Measurements from ENCODE around the gene FXYD2.

The FXYD2 gene

DNA sequence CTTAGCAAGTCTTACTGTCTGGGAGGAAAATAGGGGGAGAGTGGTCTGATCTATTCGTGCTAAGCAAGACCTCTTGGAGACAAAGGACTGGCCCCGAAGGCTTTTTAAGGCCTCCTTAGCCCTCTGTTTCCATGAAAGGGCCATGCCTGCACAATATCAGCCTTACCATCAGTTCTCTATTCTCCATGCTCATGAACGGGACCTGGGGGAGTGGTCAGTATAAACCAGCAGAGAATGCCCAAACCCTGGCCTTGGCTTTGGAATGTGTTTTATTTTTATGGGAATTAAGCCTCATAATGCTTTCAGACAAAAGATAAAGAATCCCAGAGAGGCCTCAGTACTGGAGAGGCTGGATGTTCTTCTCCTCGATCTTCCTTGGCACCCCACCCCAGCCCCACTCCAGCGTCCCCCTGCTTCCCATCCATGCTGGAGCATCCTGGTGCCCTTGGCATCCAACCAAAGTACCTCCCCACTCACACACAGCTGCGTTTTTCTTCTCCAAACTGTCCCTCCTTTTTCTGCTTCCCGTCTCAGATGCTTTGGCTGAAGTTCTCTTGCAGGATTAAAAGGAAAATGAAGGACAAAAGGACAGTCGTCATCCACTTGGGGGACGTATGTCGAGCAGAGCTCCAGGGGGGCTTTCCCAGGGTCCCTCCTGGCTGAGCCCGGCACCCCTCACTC lies 33.3 kb upstream of the FXYD2 start:
- no peak for DNase-seq (ENCODE audit: low read depth, low spot score)

GRCh38 chr11:117855912-117856651 lies 31.5 kb upstream of the FXYD2 start:
- DNase-seq (ENCODE audit: low read depth, low spot score), result no peak

- DNase-seq (ENCODE audit: low read depth, low spot score), result no peak
Observed at GRCh38 chr11:117855186-117855845, 30.8 kb upstream of the FXYD2 start.

DNA sequence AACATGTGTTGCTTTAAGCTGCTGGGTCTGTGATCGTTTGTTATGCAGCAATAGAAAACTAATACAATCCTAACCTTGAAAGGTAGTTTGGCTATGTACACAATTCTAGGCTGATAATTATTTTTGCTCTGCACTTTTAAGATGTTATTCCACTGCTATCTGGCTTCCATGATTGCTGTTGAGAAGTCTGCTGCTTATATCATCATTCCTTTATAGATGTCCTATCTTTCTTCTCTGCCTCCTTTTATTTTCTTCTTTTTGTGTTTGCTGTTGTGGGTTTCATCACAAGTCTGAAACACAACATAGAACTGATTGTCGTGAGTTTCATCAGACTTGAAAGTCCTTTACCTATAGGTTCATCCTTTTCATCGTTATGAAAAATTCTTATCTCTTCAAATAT lies 27.8 kb upstream of the FXYD2 start:
- no peak for DNase-seq (ENCODE audit: low read depth, low spot score)

DNA sequence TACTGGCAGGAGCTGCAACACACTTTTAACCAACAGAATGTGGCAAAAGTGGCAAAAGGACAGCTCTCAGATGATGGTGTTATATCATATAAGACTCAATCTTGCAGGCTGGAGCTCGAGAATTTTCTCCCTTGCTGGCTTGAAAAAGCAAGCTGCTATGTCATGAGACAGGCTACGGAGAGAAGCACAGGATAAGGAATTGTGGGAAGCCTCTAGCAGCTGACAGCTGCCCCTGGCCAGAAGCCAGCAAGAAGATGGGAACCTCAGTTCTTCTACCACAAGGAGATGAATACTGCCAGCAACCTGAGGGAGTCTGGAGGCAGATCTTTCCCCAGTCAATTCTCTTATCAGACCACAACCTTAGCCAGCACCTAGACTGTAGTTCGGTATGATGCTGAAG lies 27.3 kb upstream of the FXYD2 start:
- DNase-seq (ENCODE audit: low read depth, low spot score), result no peak

- no peak for DNase-seq (ENCODE audit: low read depth, low spot score)
Observed at GRCh38 chr11:117851106-117851505, 26.6 kb upstream of the FXYD2 start.

GRCh38 chr11:117849781-117850414 lies 25.4 kb upstream of the FXYD2 start:
- DNase-seq (ENCODE audit: low read depth, low spot score), result no peak

GRCh38 chr11:117843666-117844484 lies 19.3 kb upstream of the FXYD2 start:
- peak; percentile 78 for DNase-seq (ENCODE audit: low read depth, low spot score)

- no peak for DNase-seq (ENCODE audit: low read depth, low spot score)
Observed at GRCh38 chr11:117842131-117842941, 17.8 kb upstream of the FXYD2 start.

DNA sequence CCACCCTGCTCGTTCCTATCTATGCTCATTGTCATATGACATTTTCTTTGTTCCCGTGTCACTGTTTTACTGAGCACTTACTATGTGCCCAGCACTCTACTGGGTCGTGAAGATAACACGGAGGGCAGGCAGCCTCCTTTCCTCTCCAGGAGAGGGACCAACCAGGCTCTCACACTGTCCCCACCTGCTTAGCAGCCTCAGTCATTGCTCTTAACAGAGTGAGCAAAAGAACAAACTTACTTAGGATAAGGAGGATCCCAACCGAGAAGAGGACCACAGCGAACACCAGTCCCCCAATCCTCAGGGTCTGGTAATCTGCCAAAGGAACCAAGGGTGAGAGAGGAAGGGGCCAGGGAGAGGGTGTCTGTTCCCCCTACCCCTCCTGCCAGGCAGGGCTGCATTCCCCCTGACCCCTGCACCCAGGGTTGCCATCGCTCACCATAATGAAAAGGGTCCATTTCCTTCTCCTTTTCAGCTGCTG lies 17.0 kb upstream of the FXYD2 start:
- DNase-seq (ENCODE audit: low read depth, low spot score), result no peak

DNA sequence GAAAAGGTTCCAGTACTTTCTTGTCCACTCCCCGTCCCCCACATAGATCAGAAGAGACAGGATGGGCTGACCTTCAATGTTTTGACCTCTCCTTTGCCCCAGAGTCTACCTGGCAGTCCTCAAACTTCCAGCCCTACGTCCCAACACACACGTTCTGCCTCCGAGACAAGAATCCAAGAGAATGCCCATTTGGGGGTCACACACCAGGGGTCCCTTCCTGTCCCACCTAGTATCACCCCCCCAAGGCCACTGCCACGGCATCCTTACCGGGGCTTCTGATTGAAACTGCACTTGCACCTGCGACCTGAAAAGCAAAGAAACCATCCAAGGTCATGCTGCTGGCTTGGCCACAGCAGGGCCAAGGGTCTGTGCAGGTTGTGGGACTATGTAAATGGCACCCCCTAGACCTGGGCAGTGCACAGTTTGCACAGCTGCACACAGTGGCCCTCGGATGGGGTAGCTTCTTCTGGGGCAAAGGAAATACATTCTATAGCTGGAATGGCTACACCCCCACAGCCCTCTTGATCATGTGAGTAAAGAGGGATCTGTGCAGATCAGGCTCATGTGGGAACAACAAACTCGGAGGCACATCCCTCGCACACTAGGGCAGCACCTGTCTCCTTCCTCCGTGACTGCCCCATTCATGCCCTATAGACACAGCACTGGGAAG lies 16.5 kb upstream of the FXYD2 start:
- DNase-seq (ENCODE audit: low read depth, low spot score), result no peak

- no peak for DNase-seq (ENCODE audit: low read depth, low spot score)
Observed at GRCh38 chr11:117839936-117840813, 15.6 kb upstream of the FXYD2 start.

- DNase-seq (ENCODE audit: low read depth, low spot score), result no peak
Observed at GRCh38 chr11:117839380-117839881, 14.9 kb upstream of the FXYD2 start.

GRCh38 chr11:117838901-117839300 lies 14.4 kb upstream of the FXYD2 start:
- DNase-seq (ENCODE audit: low read depth, low spot score), result no peak

- no peak for DNase-seq (ENCODE audit: low read depth, low spot score)
Observed at GRCh38 chr11:117837791-117838190, 13.2 kb upstream of the FXYD2 start.

GRCh38 chr11:117837070-117837776 lies 12.7 kb upstream of the FXYD2 start:
- DNase-seq (ENCODE audit: low read depth, low spot score), result no peak

- peak; percentile 18 for DNase-seq (ENCODE audit: low read depth, low spot score)
Observed at GRCh38 chr11:117836077-117836960, 11.8 kb upstream of the FXYD2 start.
